Activated T-cell treated with anti-CD3 and anti-CD28 coated beads, Interleukin-2, amount 50 U/mL, for 1 hour (primary cell): ENCODE measurements around the gene ZSCAN31.
"Not testable (repeated sequence)": the region's sequence is repeated elsewhere in the genome, so short reads cannot be mapped to it uniquely, and the experiment has no call there.

Experiments used
- DNase-seq: peaks from one replicate; pipeline ENCODE4 v3.0.0-alpha.2; 2020

The ZSCAN31 gene

DNA sequence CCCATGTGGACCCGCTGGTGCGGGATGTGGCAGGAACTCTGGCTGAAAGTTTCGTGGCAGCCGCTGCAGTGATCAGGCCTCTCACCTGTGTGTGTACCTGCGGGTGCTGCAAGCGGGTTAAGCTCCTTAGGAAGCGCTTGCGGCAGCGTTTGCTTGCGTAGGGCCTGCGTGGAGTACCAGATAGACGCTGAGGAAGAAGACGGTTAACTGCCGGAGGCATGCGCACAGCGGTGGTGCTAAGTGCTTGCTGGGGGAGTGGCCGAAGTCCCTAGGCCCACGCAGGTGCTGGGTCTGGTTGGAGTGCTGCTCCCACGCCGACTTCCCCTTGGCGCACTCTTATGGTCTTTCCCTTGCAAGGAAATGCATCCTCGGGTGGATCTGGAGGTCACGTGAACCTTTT is 23.0 kb downstream of the ZSCAN31 start:
- DNase-seq = no peak

DNA sequence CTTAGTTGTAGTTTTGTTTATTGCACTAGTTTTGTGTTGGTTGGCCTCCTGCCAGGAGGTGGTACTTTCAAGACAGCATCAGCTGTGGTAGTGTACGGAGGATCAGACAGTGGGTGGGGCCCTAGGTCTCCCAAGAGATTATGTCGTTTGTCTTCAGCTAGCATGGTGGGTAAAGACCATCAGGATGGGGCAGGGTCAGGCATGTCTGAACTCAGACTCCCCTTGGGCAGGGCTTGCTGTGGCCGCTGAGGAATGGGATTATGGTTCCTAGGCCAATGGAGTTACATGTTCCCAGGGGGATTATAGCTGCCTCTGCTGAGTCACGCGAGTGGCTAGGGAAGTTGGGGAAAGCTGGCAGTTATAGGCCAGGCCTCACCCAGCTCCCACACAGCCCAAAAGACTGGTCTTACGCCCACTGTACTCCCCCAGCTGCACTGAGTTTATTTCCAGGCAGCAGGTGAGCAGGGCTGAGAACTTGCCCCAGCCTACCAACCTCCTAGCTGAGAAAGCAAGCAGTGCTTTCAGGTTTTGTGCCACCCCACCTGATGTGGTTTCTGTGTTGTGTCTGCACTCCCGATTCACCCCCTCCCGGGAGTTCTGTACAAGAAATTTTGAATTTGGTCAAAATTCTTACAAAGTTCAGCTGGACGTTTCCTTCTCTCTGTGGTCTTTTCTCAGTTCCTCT is 24.7 kb downstream of the ZSCAN31 start:
- no peak for DNase-seq

DNA sequence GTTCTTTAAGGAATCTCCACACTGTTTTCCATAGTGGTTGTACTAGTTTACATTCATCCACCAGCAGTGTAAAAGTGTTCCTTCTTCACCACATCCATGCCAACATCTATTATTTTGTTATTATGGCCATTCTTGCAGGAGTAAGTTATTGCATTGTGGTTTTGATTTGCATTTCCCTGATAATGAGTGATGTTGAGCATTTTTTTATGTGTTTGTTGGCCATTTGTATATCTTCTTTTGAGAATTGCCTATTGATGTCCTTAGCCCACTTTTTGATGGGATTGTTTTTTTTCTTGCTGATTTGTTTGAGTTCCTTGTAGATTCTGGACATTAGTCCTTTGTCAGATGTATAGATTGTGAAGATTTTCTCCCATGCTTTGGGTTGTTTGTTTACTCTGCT is 29.6 kb downstream of the ZSCAN31 start:
- DNase-seq = not testable (repeated sequence)

DNA sequence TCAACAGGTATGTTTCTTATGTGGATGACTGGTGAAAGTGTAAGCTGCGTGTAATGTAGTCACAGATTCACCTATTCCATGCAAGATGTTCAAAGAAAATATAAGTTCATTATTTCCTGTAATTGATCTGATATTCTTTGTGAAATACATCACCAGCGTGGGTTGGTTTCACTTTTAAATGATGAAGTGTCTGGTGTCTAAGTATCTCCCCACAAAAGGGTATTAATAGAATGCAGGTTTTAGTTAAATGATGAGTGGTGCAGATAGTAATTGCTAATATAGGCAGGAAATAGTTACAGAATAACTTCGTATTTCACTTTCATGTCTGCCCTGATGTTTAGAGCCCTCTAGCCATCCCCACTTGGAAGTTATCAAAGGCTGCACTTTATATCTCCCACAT is 32.4 kb downstream of the ZSCAN31 start:
- no peak for DNase-seq

DNA sequence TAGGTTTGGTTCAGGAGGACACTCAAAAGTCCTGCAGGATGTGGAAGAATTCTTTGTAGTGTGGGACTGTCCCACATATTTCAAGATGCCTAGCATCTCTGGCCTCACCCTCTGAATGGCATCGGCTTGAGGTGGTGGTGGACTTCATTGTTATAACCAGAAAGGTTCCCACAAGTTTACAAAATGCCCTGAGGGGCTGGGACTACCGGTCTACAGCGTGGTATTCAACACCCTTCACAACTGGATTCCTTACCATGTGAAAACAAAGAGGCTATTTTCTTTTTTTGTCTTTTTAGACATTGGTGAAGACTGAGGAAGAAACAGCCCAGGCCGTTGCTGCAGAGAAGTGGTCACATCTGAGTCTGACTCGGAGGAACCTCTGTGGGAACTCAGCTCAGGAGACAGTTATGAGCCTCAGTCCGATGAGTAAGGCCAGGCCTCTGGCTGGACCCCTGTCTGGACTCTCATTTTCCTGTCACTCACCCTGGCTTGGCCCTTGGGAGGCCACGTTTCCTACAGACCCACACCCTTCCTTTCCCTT is 39.4 kb downstream of the ZSCAN31 start:
- no peak for DNase-seq

DNA sequence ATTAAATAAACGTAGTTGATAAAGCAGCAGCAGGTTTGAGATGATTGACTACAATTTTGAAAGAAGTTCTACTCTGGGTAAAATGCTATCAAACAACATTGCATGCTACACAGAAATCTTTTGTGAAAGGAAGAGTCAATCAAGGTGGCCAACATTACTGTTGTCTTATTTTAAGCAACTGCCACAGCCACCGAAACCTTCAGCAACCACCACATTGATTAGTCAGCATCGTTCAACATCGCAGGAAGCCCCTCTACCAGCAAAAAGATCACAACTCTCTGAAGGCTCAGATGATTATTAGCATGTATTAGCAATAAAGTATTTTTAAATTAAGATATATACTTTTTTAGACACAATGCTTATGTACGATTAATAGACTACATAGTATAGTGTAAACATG is 40.6 kb downstream of the ZSCAN31 start:
- no peak for DNase-seq

DNA sequence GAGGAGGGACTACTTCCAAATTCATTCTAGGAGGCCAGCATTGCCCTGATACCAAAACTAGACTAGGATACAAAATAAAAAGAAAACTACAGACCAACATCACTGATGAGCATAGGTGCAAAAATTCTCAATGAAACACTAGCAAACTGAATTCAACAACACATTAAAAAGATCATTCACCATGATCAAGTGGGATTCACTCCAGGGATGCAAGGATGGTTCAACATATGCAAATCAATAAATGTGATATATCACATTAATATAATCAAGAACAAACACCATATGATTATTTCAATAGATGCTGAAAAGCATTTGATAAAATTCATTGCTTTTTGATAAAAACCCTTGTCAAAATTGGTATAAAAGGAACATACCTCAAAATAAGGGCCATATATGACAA is 44.4 kb downstream of the ZSCAN31 start:
- DNase-seq = no peak

DNA sequence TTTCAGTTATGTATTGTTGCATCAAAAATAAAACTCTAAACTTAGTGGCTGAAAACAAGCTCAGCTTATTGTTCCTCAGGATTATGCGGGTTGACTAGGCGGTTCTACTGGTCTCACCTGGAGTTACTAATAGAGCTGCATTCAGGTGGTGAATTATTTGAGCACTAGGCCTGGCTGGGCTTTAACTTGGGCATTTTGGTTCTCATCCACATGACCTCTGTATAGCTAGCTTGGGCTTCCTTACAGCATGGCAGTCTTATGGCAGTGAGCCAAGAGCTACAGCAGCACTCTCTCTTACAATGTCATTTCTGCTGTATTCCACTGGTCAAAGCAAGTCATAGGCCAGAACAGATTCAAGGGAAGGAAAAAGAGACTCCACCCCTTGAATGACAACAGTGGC is 53.0 kb downstream of the ZSCAN31 start:
- no peak for DNase-seq

DNA sequence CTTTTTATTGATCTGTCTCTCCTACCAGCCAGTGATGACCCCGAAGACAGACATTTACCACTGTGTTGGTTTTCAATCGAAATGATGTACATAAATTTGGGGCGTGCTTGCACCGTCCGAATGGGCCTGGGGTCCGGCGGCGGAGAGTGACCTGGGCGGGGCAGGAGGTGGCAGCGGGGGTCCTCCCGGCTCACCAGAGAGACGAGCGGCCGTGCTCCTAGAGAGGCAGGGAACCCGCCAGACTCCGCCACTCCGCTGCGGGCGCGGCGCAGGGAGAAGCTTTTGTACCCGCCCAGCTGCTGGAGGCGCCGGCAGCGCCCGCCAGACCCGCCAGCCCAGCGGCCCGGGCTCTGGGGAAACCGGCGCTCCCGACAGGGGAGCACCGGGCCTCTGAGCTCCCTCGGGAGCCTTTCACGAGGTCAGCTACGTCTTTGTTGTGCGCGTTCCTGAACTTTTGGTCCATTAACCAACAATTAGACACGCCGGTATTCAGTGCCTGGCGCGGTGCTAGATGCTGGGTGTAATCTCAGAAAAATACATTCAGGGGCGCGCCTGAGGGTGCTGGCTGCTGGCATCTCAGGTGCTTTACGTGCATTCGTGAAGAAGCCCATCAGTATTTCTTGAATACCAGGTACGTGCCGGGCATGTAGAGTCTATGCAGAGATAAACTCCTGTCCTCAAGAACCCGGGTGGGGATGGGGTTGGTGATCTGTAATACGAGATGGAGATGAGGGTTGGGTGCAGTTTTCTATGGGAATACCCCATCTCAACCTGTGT is 54.5 kb downstream of the ZSCAN31 start, which contains the start of gene PGBD1:
TSS of gene PGBD1 (plus strand) at position 285 of the 777 bp plus-strand sequence. CDS start 2,242 bp downstream, outside the sequence.
- DNase-seq = peak; percentile 55

DNA sequence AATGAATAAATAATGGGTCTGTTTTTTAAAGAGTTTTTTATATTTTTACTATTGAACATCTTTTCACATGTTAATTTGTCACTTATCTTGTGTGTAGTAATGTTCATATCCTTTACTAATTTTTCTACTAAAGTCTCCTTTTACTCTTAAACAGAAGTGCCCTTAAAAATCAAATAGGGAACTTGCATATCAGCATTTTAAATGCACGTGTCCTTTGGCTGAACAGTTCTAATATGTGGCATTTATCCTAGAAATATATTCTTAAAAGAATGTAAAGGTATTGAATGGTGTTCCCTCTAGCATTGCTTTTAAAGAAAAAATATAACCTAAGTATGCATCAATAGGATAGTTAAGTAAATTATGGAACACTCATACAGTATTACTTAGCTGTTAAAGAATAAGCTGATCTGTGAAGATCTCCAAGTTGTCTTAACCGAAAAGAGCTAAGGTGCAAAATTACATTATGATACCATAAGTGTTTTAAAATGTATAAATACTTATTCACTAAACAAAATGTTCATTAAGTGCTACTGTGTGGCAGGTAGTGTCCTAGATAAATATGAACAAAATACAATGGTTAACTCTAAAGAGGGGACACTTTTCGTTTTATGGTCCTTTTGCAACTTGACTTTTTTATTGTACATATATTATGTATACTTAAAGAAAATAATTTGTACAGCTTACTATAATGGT is 55.2 kb downstream of the ZSCAN31 start:
- no peak for DNase-seq

DNA sequence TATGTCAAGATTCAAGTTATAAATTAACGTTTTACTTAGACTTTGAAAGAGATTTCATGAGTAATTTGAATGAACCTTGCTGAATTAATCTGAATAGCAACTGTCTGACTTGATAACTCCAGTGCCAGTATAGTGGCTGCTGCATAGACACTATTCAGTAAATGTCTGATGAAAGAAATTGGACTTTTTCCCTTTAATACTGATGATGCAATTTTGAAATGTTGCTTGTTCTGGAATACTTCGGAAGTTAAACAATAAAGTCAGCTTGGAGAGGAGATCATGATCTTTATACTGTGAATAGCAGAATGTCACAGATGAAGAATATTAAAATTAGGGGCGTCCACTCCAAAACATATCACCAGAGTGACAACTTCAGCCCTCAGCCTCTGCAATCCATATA is 58.2 kb downstream of the ZSCAN31 start:
- DNase-seq = no peak

DNA sequence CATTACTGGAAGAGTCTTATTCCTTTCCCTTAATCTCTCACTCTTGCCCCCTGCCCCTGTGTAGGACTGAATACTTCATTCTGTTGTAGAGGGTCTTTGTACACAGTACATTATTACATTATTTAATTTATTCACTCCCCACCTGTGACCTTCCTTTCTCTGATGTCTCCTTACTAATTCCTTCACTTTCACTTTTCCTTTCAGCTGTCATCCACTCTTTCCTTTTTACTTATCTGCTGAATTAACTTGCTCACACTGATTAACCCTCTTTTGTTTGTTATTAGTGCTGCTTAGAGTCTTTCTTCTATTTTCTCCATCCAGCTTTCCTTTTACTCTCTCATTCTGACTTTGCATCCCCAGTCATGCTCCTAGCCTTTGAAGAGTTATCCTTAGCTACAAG is 61.1 kb downstream of the ZSCAN31 start:
- no peak for DNase-seq
